ENCODE results near the gene CWH43.
A peak's percentile ranks its signal among the peaks of the same experiment; 100 is the strongest.
"Not testable (repeated sequence)": the region's sequence is repeated elsewhere in the genome, so short reads cannot be mapped to it uniquely, and the experiment has no call there.

Gene CWH43

GRCh38 chr4:48957366-48957765 lies 28.7 kb upstream of the CWH43 start:
- not testable (repeated sequence) for H3K27me3 ChIP-seq (ENCODE audit: insufficient read depth, low read length, poor library complexity); H2BK15ac ChIP-seq (replicated peaks; ENCODE audit: low read depth)

GRCh38 chr4:48958582-48958981 lies 27.5 kb upstream of the CWH43 start:
- WGBS (ENCODE audit: extremely low coverage, insufficient coverage, low lambda C conversion rate): no CpG with 5 or more reads among the region's 2 CpGs
- Histone ChIP-seq H3K79me1 (ENCODE audit: low read length) (no peaks in the 10 kb centered on the region), H3K56ac (ENCODE audit: low read length) (no peak overlapping the region)

More at GRCh38 chr4:48957366-48957765, 28.7 kb upstream of the CWH43 start:
- not testable (repeated sequence) for H3K27ac ChIP-seq (ENCODE audit: low read depth, low read length); H3K4me1 ChIP-seq (ENCODE audit: control insufficient read depth, low read depth, low read length); H2BK5ac ChIP-seq (ENCODE audit: low read length); H3K36me3 ChIP-seq (ENCODE audit: control insufficient read depth, insufficient read depth, low read length); H3K4me2 ChIP-seq (ENCODE audit: low read length); H3K79me2 ChIP-seq (ENCODE audit: control insufficient read depth, insufficient read depth, low read length); H2BK120ac ChIP-seq (ENCODE audit: low read depth, low read length); H2AK5ac ChIP-seq (ENCODE audit: low read length); H3K4me3 ChIP-seq (ENCODE audit: low read length); H4K8ac ChIP-seq (ENCODE audit: low read depth, low read length); DNase-seq; H3K9ac ChIP-seq (ENCODE audit: low read length); H3K4ac ChIP-seq (ENCODE audit: low read depth, low read length); H4K5ac ChIP-seq (ENCODE audit: low read length); H3K18ac ChIP-seq (ENCODE audit: low read length); H3K23ac ChIP-seq (ENCODE audit: low read length); H3K56ac ChIP-seq (ENCODE audit: low read length); H3K79me1 ChIP-seq (ENCODE audit: low read length)
- no CpG with 5 or more reads among the region's 5 CpGs for WGBS (ENCODE audit: extremely low coverage, insufficient coverage, low lambda C conversion rate)

GRCh38 chr4:48960988-48961635 lies 25.0 kb upstream of the CWH43 start:
- H2BK120ac ChIP-seq (ENCODE audit: low read depth, low read length): no peak overlapping the region
- no peak overlapping the region for H4K5ac ChIP-seq (ENCODE audit: low read length)
- H3K4ac ChIP-seq (ENCODE audit: low read depth, low read length): no peak overlapping the region
- H3K79me2 ChIP-seq (ENCODE audit: control insufficient read depth, insufficient read depth, low read length): no peaks in the 10 kb centered on the region
- H2AK5ac ChIP-seq (ENCODE audit: low read length): no peak overlapping the region
- no peak overlapping the region for H3K56ac ChIP-seq (ENCODE audit: low read length)
- H2BK15ac ChIP-seq (replicated peaks; ENCODE audit: low read depth): no peak overlapping the region
- H3K79me1 ChIP-seq (ENCODE audit: low read length): no peaks in the 10 kb centered on the region
- no peaks in the 10 kb centered on the region for H3K36me3 ChIP-seq (ENCODE audit: control insufficient read depth, insufficient read depth, low read length)
- no peak overlapping the region for H3K23ac ChIP-seq (ENCODE audit: low read length)
- no peak overlapping the region for H3K9ac ChIP-seq (ENCODE audit: low read length)
- H3K18ac ChIP-seq (ENCODE audit: low read length): no peak overlapping the region
- no CpG with 5 or more reads among the region's 3 CpGs for WGBS (ENCODE audit: extremely low coverage, insufficient coverage, low lambda C conversion rate)
- no peak overlapping the region for H3K4me2 ChIP-seq (ENCODE audit: low read length)
- no peak overlapping the region for H4K8ac ChIP-seq (ENCODE audit: low read depth, low read length)
- H3K4me3 ChIP-seq (ENCODE audit: low read length): no peak overlapping the region
- no peaks in the 10 kb centered on the region for H3K27me3 ChIP-seq (ENCODE audit: insufficient read depth, low read length, poor library complexity)
- no peaks in the 10 kb centered on the region for H3K4me1 ChIP-seq (ENCODE audit: control insufficient read depth, low read depth, low read length)
- DNase-seq: no peak
- no peak overlapping the region for H3K27ac ChIP-seq (ENCODE audit: low read depth, low read length)
- no peak overlapping the region for H2BK5ac ChIP-seq (ENCODE audit: low read length)

More at GRCh38 chr4:48958582-48958981, 27.5 kb upstream of the CWH43 start:
- H3K27me3 ChIP-seq (ENCODE audit: insufficient read depth, low read length, poor library complexity): no peaks in the 10 kb centered on the region
- no peak overlapping the region for H4K5ac ChIP-seq (ENCODE audit: low read length)
- no peak overlapping the region for H2BK15ac ChIP-seq (replicated peaks; ENCODE audit: low read depth)
- H3K18ac ChIP-seq (ENCODE audit: low read length): no peak overlapping the region
- no peak overlapping the region for H3K9ac ChIP-seq (ENCODE audit: low read length)
- H3K79me2 ChIP-seq (ENCODE audit: control insufficient read depth, insufficient read depth, low read length): no peaks in the 10 kb centered on the region
- no peak overlapping the region for H3K23ac ChIP-seq (ENCODE audit: low read length)
- no peaks in the 10 kb centered on the region for H3K36me3 ChIP-seq (ENCODE audit: control insufficient read depth, insufficient read depth, low read length)
- H3K4me3 ChIP-seq (ENCODE audit: low read length): no peak overlapping the region
- no peak overlapping the region for H2BK5ac ChIP-seq (ENCODE audit: low read length)
- H3K4ac ChIP-seq (ENCODE audit: low read depth, low read length): no peak overlapping the region
- no peak overlapping the region for H2AK5ac ChIP-seq (ENCODE audit: low read length)
- H3K27ac ChIP-seq (ENCODE audit: low read depth, low read length): no peak overlapping the region
- H2BK120ac ChIP-seq (ENCODE audit: low read depth, low read length): no peak overlapping the region
- DNase-seq: no peak
- H3K4me2 ChIP-seq (ENCODE audit: low read length): no peak overlapping the region
- H3K4me1 ChIP-seq (ENCODE audit: control insufficient read depth, low read depth, low read length): no peaks in the 10 kb centered on the region
- no peak overlapping the region for H4K8ac ChIP-seq (ENCODE audit: low read depth, low read length)

GRCh38 chr4:48962636-48963035 lies 23.4 kb upstream of the CWH43 start:
- Histone ChIP-seq H4K8ac (ENCODE audit: low read depth, low read length) (no peak overlapping the region), H3K36me3 (ENCODE audit: control insufficient read depth, insufficient read depth, low read length) (no peaks in the 10 kb centered on the region), H2AK5ac (ENCODE audit: low read length) (no peak overlapping the region), H3K79me2 (ENCODE audit: control insufficient read depth, insufficient read depth, low read length) (no peaks in the 10 kb centered on the region), H4K5ac (ENCODE audit: low read length) (no peak overlapping the region), H3K23ac (ENCODE audit: low read length) (no peak overlapping the region), H3K79me1 (ENCODE audit: low read length) (no peaks in the 10 kb centered on the region), H3K4me2 (ENCODE audit: low read length) (no peak overlapping the region), H3K56ac (ENCODE audit: low read length) (no peak overlapping the region), H3K4me1 (ENCODE audit: control insufficient read depth, low read depth, low read length) (no peaks in the 10 kb centered on the region), H3K27ac (ENCODE audit: low read depth, low read length) (no peak overlapping the region), H3K18ac (ENCODE audit: low read length) (no peak overlapping the region), H3K27me3 (ENCODE audit: insufficient read depth, low read length, poor library complexity) (no peaks in the 10 kb centered on the region), H2BK15ac (replicated peaks; ENCODE audit: low read depth) (no peak overlapping the region), H3K4me3 (ENCODE audit: low read length) (no peak overlapping the region), H2BK120ac (ENCODE audit: low read depth, low read length) (no peak overlapping the region), H3K9ac (ENCODE audit: low read length) (no peak overlapping the region), H2BK5ac (ENCODE audit: low read length) (no peak overlapping the region), H3K4ac (ENCODE audit: low read depth, low read length) (no peak overlapping the region)
- DNase-seq: no peak
- no CpG with 5 or more reads among the region's 5 CpGs for WGBS (ENCODE audit: extremely low coverage, insufficient coverage, low lambda C conversion rate)

- Histone ChIP-seq H3K79me1 (ENCODE audit: low read length) (no peaks in the 10 kb centered on the region), H3K4me1 (ENCODE audit: control insufficient read depth, low read depth, low read length) (no peaks in the 10 kb centered on the region), H2BK120ac (ENCODE audit: low read depth, low read length) (no peak overlapping the region), H4K5ac (ENCODE audit: low read length) (no peak overlapping the region), H2AK5ac (ENCODE audit: low read length) (no peak overlapping the region), H3K36me3 (ENCODE audit: control insufficient read depth, insufficient read depth, low read length) (no peaks in the 10 kb centered on the region), H3K4ac (ENCODE audit: low read depth, low read length) (no peak overlapping the region), H3K56ac (ENCODE audit: low read length) (no peak overlapping the region), H3K4me3 (ENCODE audit: low read length) (no peak overlapping the region), H2BK5ac (ENCODE audit: low read length) (no peak overlapping the region), H2BK15ac (replicated peaks; ENCODE audit: low read depth) (no peak overlapping the region), H3K23ac (ENCODE audit: low read length) (no peak overlapping the region), H3K79me2 (ENCODE audit: control insufficient read depth, insufficient read depth, low read length) (no peaks in the 10 kb centered on the region), H3K27ac (ENCODE audit: low read depth, low read length) (no peak overlapping the region), H3K27me3 (ENCODE audit: insufficient read depth, low read length, poor library complexity) (no peaks in the 10 kb centered on the region), H4K8ac (ENCODE audit: low read depth, low read length) (no peak overlapping the region), H3K9ac (ENCODE audit: low read length) (no peak overlapping the region), H3K18ac (ENCODE audit: low read length) (no peak overlapping the region), H3K4me2 (ENCODE audit: low read length) (no peak overlapping the region)
- peak; percentile 88 for DNase-seq
- WGBS (ENCODE audit: extremely low coverage, insufficient coverage, low lambda C conversion rate): no CpG with 5 or more reads among the region's 5 CpGs
Observed at GRCh38 chr4:48963042-48963679, 22.9 kb upstream of the CWH43 start.

- Histone ChIP-seq H3K4ac (ENCODE audit: low read depth, low read length) (no peak overlapping the region), H4K8ac (ENCODE audit: low read depth, low read length) (no peak overlapping the region), H3K79me1 (ENCODE audit: low read length) (no peaks in the 10 kb centered on the region), H3K56ac (ENCODE audit: low read length) (no peak overlapping the region), H3K23ac (ENCODE audit: low read length) (no peak overlapping the region), H3K9ac (ENCODE audit: low read length) (no peak overlapping the region), H3K4me2 (ENCODE audit: low read length) (no peak overlapping the region), H2BK15ac (replicated peaks; ENCODE audit: low read depth) (no peak overlapping the region), H3K36me3 (ENCODE audit: control insufficient read depth, insufficient read depth, low read length) (no peaks in the 10 kb centered on the region), H3K79me2 (ENCODE audit: control insufficient read depth, insufficient read depth, low read length) (no peaks in the 10 kb centered on the region), H2AK5ac (ENCODE audit: low read length) (no peak overlapping the region), H3K27me3 (ENCODE audit: insufficient read depth, low read length, poor library complexity) (no peaks in the 10 kb centered on the region), H2BK120ac (ENCODE audit: low read depth, low read length) (no peak overlapping the region), H3K18ac (ENCODE audit: low read length) (no peak overlapping the region), H4K5ac (ENCODE audit: low read length) (no peak overlapping the region), H2BK5ac (ENCODE audit: low read length) (no peak overlapping the region), H3K27ac (ENCODE audit: low read depth, low read length) (no peak overlapping the region), H3K4me3 (ENCODE audit: low read length) (no peak overlapping the region), H3K4me1 (ENCODE audit: control insufficient read depth, low read depth, low read length) (no peaks in the 10 kb centered on the region)
- DNase-seq: no peak
Observed at GRCh38 chr4:48967101-48967500, 19.0 kb upstream of the CWH43 start.

All from mesendoderm (in vitro differentiated cells).